Midbrain (tissue), 1 donor: Measurements from ENCODE around the gene NTRK1.
"Not testable (repeated sequence)": the region's sequence is repeated elsewhere in the genome, so short reads cannot be mapped to it uniquely, and the experiment has no call there.

Experiments used
- DNase-seq: peaks from one replicate; lab custom pipeline; 2025; lab: John Stamatoyannopoulos, UW

Gene NTRK1

GRCh38 chr1:156913809-156914387 lies 53.2 kb downstream of the NTRK1 start:
- DNase-seq, result no peak

- DNase-seq, result no peak
Observed at GRCh38 chr1:156914440-156914856, 53.8 kb downstream of the NTRK1 start.

GRCh38 chr1:156920233-156921052 lies 59.8 kb downstream of the NTRK1 start, which contains the start of gene LRRC71:
LRRC71 (plus strand) TSS chr1:156920632; CDS start chr1:156920804, 172 bp downstream.
- DNase-seq, result peak; percentile 40

- DNase-seq, result no peak
Observed at GRCh38 chr1:156921053-156921529, 60.4 kb downstream of the NTRK1 start.

GRCh38 chr1:156922986-156923669 lies 62.5 kb downstream of the NTRK1 start:
- DNase-seq, result no peak

GRCh38 chr1:156923670-156924477 lies 63.2 kb downstream of the NTRK1 start:
- DNase-seq, result no peak

- DNase-seq, result no peak
Observed at GRCh38 chr1:156924478-156925153, 64.0 kb downstream of the NTRK1 start.

- DNase-seq, result no peak
Observed at GRCh38 chr1:156925154-156926010, 64.7 kb downstream of the NTRK1 start.

- DNase-seq, result no peak
Observed at GRCh38 chr1:156926175-156926574, 65.5 kb downstream of the NTRK1 start.

- not testable (repeated sequence) for DNase-seq
Observed at GRCh38 chr1:156926695-156927094, 66.0 kb downstream of the NTRK1 start.

GRCh38 chr1:156927215-156928042 lies 66.8 kb downstream of the NTRK1 start:
- no peak for DNase-seq

- no peak for DNase-seq
Observed at GRCh38 chr1:156928043-156928602, 67.5 kb downstream of the NTRK1 start.

- no peak for DNase-seq
Observed at GRCh38 chr1:156929596-156930238, 69.1 kb downstream of the NTRK1 start.

GRCh38 chr1:156930483-156930882 lies 69.8 kb downstream of the NTRK1 start:
- no peak for DNase-seq
